CD4-positive, alpha-beta T cell treated with Interleukin-21 for 1 hour (primary cell): Measurements from ENCODE around the gene ADAM15.

Source experiments
- DNase-seq: peaks from one replicate; pipeline ENCODE4 v3.0.0-alpha.2; 2020

ADAM15 gene

GRCh38 chr1:155086856-155087535 is 35.9 kb downstream of the ADAM15 start:
- no peak for DNase-seq

DNA sequence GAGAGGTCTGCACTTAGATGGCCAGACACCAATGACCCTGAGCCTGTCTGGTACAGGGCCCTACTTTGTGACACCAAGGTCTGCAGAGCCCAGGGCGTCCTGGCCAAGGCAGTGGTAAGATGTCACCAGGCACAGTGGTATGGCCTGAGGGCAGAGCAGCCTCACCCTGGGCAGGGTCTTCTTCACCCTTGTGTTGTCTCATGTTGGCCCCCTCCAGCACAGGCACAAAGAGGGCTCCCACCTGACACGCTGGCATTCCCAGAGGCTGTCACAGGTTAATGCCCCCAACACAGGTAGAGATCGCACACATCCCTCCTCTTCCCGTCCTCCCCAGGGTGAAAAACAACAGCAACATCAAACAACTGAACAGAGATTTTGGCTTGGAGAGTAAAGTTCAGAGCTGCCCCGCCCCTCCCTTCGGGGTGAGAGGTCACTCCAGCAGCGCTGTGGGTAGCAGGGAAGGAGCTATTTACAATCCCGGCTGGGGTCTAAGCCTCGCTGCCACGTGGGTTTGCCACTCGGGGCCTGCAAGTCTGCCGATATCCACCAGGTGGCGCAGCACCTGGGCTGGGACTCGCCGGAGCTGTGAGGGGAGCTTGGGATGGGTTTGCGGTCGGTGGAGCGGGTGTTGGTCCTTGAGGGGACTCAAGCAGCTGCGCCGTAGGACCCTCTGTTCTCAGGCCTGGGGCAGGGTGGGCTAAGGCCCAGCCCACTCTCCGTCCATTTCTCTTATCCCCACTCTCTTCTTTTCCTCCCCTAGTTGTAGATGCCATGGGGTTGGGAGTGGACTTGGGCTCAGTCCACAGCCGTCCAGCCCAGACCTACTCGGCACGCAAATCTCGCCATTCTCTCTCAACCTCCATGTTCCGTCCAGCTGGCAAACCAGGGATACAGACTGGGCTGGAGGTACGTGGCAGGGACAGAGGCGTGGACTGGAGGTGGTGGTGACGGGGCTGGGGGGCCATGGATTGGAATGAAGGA is 40.2 kb downstream of the ADAM15 start:
- peak; percentile 82 for DNase-seq

DNA sequence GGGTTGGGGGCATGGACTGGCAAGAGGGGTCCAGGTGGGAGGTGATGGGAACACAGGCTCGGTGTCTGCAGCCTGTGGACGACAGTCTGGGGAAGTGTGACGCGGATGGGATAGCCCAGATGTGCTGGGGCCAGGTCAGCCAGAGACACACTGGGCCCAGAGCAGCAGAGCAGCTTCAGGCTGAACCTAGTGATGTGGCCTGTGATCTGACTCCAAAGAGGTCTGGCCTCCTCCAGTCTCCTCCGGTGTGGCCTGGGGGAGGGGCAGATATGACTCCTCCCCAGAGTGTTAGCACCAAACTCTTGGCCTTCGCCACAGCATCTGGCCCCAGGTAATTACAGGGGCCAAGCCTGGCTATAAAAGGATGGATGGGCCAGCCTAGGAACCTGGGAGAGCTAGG is 41.0 kb downstream of the ADAM15 start:
- DNase-seq = no peak

- DNase-seq = no peak
These were observed 41.5 kb downstream of the ADAM15 start for GRCh38 chr1:155092641-155093040.

GRCh38 chr1:155093911-155094621 is 43.0 kb downstream of the ADAM15 start:
- peak; percentile 35 for DNase-seq

DNA sequence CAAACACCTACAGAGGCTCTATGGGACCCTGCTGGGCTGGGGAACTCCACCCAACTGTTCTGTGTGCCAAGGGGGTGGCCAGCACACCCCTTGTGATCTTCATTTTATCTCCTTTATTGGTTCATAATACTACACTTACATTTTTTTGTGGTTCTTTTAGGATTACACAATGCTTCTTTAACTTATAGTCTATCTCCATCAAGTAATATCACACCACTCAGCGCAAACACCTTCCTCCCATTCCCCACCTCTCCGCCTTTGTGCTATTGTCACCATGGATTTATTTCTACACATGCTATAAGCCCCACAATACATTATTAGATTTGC is 43.5 kb downstream of the ADAM15 start:
- no peak for DNase-seq

- no peak for DNase-seq
These were observed 48.2 kb downstream of the ADAM15 start for GRCh38 chr1:155099331-155099730.

DNA sequence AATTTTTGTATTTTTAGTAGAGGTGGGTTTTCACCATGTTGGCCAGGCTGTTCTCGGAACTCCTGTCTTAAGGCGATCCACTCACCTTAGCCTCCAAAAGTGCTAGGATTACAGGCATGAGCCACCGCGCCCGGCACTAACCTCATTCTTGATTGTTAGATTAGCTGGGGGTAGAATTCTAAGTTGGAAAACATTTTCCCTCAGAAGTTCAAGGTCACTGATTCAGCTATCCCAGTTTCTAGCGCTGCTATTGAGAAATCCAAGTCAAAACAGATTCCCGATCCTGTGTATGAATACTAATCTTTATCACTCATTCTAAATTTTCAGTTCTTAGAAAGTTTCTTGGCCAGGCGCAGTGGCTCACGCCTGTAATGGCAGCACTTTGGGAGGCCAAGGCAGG is 52.2 kb downstream of the ADAM15 start:
- no peak for DNase-seq

- no peak for DNase-seq
These were observed 53.8 kb downstream of the ADAM15 start for GRCh38 chr1:155104605-155105534.

GRCh38 chr1:155105604-155106011 is 54.5 kb downstream of the ADAM15 start:
- DNase-seq = no peak

DNA sequence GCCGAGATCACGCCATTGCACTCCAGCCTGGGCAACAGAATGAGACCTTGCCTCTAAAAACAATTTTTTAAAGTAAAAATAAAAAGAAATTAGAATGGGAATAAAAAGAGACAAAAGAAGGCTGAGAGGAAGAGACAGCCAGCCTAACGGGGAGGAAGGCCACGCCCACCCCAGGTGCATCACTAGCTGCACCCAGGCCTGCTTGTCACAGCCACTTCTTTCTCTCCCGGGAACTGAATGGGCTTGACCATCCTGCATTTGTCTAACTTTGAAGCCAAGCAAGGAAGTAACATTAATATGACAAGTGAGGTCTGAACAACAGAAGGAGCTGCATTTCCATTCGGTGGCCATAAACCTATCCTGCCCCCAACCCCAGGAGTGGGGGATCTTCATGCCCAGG is 55.7 kb downstream of the ADAM15 start:
- no peak for DNase-seq

GRCh38 chr1:155107309-155108264 is 56.5 kb downstream of the ADAM15 start:
- DNase-seq = no peak

DNA sequence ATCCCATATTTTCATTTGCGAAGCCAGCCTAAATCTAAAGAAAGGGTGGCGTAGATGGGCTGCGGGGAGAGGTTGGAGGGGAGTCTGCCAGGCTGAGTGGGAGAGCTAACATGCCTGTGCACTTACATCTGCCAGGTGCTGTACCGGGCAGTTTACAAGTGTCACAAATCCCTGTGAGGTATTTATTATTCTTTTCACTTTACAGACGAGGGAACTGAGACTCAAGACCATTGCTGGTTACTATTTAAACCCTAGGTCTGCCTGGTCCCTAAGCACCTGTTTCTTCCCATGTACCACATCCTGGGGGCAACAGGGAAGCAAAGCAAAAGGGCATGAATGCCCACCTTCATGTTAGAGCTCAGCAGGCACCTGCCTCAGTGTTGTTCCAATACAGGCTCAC is 57.2 kb downstream of the ADAM15 start:
- DNase-seq = no peak

- DNase-seq = no peak
These were observed 59.3 kb downstream of the ADAM15 start for GRCh38 chr1:155110381-155110780.

- no peak for DNase-seq
These were observed 59.7 kb downstream of the ADAM15 start for GRCh38 chr1:155110826-155111225.
